Cardiac muscle cell (in vitro differentiated cells and primary cell): ENCODE measurements around the gene LYST. TPM values are rescaled to one million over a fixed set of nuclear protein-coding genes. Genes with fewer than 3 reads are reported as not detected.
A peak's percentile ranks its signal among the peaks of the same experiment; 100 is the strongest.
"Not testable (repeated sequence)": the region's sequence is repeated elsewhere in the genome, so short reads cannot be mapped to it uniquely, and the experiment has no call there.

Source experiments
- DNase-seq, 2 donors: peaks; one replicate each; pipeline versions ENCODE4 v3.0.0 to v3.0.0-alpha.2; 2010 to 2017; ENCODE audit warnings: low read depth in 1 of 2, low spot score in 1 of 2
- H3K27ac ChIP-seq: fragments of 200-600 bp; sonication (generic); 2 replicates; pipeline ENCODE4 v1.5.1; 2016
- H3K27me3 ChIP-seq: fragments of 200-600 bp; sonication (generic); 2 replicates; pipeline ENCODE4 v1.6.0; 2016; ENCODE audit warnings: control low read depth
- H3K36me3 ChIP-seq: fragments of 200-600 bp; sonication (generic); 2 replicates; pipeline ENCODE4 v1.5.1; 2016; ENCODE audit warnings: control low read depth
- H3K4me1 ChIP-seq: fragments of 200-600 bp; sonication (generic); 2 replicates; pipeline ENCODE4 v1.8.1; 2017; ENCODE audit warnings: low read depth, mild to moderate bottlenecking, mixed run types
- H3K4me3 ChIP-seq: fragments of 200-600 bp; sonication (generic); 2 replicates; pipeline ENCODE4 v1.5.1; 2016; ENCODE audit warnings: mild to moderate bottlenecking
- H3K9me3 ChIP-seq: fragments of 200-600 bp; sonication (generic); 2 replicates; pipeline ENCODE4 v1.5.1; 2017; ENCODE audit warnings: low read depth, mild to moderate bottlenecking, control low read depth
- polyA plus RNA-seq: library from polyadenylated mRNA; unstranded; fragments of >200 nt; fragmentation: Nextera tagmentation; extraction: Ambion mirVana; gene quantifications from 2 replicates; pipeline ENCODE4 v1.2.1, GENCODE V29; 2016
- total RNA-seq: library from RNA; depleted of rRNA; stranded (reverse); fragments of >200 nt; gene quantifications from 2 replicates; pipeline ENCODE4 v1.2.3, GENCODE V29; 2016
- TF ChIP-seq, protein P1 (sequence below): IDR thresholded peaks from 2 replicates; pipeline ENCODE4 v1.5.1; 2012; ENCODE audit warnings: low read depth, mild to moderate bottlenecking, low read length

LYST gene
- total and polyA plus RNA-seq, 2 experiments from 2014 or later: 4.5 to 5.2 TPM

DNA sequence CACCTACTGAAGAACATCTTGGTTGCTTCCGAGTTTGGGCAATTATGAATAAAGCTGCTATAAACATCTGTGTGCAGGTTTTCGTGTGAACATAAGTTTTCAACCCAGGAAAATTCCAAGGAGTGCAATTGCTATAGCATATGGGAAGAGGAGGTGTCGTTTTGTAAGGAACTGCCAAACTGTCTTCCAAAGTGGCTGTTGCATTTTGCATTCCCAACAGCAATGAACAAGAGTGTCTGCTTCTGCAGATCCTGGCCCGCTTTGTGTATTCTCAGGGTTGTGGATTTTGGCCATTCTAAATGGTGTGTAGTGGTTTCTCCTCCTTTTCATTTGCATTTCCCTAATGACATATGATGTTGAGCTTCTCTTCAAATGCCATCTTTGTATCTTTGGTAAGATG lies 240.9 kb downstream of the LYST start:
- Histone ChIP-seq H3K4me3 (no peak overlapping the region), H3K27ac (no peak overlapping the region), H3K27me3 (no peaks in the 10 kb centered on the region), H3K36me3 (no peaks in the 10 kb centered on the region), H3K9me3 (no peaks in the 10 kb centered on the region), H3K4me1 (peaks cover 5% of the 10 kb centered on the region)
- TF ChIP-seq, protein P1, sequence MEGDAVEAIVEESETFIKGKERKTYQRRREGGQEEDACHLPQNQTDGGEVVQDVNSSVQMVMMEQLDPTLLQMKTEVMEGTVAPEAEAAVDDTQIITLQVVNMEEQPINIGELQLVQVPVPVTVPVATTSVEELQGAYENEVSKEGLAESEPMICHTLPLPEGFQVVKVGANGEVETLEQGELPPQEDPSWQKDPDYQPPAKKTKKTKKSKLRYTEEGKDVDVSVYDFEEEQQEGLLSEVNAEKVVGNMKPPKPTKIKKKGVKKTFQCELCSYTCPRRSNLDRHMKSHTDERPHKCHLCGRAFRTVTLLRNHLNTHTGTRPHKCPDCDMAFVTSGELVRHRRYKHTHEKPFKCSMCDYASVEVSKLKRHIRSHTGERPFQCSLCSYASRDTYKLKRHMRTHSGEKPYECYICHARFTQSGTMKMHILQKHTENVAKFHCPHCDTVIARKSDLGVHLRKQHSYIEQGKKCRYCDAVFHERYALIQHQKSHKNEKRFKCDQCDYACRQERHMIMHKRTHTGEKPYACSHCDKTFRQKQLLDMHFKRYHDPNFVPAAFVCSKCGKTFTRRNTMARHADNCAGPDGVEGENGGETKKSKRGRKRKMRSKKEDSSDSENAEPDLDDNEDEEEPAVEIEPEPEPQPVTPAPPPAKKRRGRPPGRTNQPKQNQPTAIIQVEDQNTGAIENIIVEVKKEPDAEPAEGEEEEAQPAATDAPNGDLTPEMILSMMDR: no peak
- DNase-seq: no peak

DNA sequence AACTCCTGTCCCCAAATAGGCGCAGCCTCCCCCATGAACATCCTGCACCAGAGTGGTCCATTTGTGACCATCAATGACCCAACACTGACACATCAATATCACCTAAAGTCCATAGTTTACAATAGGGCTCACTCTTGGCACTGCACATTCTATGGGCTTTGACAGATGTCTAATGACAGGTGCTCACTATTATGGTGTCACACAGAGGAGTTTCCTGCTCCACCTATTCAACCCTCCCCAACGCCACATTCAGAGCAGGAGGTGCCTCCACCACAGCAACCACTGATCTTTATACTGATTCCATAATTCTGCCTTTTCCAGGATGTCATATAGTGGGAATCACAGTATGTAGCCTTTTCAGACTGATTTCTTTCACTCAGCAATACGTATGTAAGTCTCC lies 241.4 kb downstream of the LYST start:
- DNase-seq: no peak
- no peak overlapping the region for H3K4me3 ChIP-seq
- no peaks in the 10 kb centered on the region for H3K36me3 ChIP-seq
- H3K27me3 ChIP-seq: no peaks in the 10 kb centered on the region
- TF ChIP-seq, protein P1: no peak
- H3K27ac ChIP-seq: no peak overlapping the region
- H3K9me3 ChIP-seq: no peaks in the 10 kb centered on the region
- H3K4me1 ChIP-seq: peaks cover 3% of the 10 kb centered on the region

DNA sequence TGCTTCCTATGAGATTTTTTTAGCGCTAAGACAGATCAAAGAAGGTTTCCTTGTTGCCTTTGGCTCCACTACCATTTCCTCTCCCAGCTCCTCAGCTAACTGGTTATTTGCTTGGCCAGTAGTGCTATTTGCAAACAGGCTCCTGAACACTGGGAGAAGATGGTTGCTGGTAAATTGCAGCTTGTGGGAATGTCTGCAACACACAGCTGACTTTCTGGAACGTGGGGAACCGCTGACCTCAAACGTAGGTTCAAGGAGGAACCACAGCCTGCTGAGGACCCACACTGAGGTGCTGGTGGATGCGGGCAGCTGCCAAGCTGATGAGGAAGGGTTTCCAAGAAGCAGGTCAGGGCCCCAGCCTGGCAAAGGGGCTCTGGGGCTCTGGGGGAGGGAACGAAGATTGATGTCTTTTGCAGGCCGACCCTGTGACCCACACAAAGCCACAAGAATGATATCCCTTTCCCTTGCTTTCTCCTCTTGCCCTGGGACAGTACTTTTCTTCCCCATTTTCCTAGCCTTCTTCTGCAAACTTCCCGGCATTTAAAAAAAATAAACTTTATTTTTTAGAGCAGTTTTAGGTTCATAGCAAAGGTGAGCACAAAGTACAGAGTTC lies 241.9 kb downstream of the LYST start:
- peak in 1 of 2 donors; percentile 83 for DNase-seq
- H3K27ac ChIP-seq: no peak overlapping the region
- H3K4me1 ChIP-seq: no peaks in the 10 kb centered on the region
- H3K27me3 ChIP-seq: no peaks in the 10 kb centered on the region
- TF ChIP-seq, protein P1: no peak
- H3K36me3 ChIP-seq: no peaks in the 10 kb centered on the region
- no peaks in the 10 kb centered on the region for H3K9me3 ChIP-seq
- no peak overlapping the region for H3K4me3 ChIP-seq

DNA sequence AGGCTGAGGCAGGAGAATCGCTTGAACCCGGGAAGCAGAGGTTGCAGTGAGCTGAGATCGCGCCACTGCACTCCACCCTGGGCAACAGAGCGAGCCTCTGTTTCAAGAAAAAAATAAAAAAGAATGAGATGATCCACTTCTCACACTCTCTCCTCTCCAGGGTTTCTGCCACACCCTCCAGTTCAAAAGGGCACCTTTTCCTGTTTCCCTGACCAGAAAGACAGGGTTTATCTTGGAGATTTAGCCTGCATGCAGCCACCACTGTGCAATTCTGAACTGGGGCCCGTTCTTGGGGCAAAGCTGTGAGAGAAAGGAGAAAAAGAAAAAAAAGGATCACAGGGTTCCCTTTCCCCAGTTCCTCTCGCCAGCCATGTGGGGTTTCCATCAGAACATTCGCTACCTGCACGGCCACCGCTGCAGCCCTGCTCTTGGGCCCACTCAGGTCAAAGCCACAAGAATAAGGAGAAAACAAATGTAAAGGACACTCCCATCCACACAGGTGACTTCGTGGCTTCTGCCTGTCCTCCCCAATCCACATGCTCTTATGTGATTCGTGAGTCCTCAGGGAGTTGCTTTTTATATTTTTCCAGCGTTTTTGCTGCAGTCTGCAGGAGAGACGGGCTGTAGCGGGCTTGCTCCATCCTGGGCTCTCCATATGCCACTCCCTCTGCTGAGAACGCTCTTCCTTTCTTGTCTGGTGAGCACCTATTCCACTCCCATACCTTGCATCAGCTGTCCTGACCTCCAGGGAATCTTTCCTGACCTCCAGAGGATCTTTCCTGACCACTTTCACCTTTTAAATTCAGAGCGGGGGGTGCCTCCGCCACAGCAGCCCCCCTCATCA lies 243.5 kb downstream of the LYST start:
- H3K27ac ChIP-seq: no peak overlapping the region
- no peak overlapping the region for H3K4me3 ChIP-seq
- H3K27me3 ChIP-seq: no peaks in the 10 kb centered on the region
- DNase-seq: no peak
- TF ChIP-seq, protein P1: no peak
- H3K9me3 ChIP-seq: no peaks in the 10 kb centered on the region
- H3K36me3 ChIP-seq: no peaks in the 10 kb centered on the region
- H3K4me1 ChIP-seq: no peaks in the 10 kb centered on the region

DNA sequence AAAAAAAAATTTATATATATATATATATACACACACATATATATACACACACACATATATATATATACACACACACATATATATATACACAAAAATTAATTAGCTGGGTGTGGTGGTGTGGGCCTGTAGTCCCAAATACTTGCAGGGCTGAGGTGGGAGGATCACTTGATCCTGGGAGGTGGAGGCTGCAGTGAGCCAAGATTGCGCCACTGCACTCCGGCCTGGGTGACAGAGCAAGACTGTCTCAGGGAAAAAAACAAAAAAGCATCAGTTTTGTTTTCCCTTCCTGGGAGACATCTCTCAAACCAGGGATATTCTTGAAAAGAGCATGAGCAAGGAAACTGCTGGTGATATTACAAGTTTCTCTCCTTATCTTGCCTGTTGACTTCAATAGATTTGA lies 247.6 kb downstream of the LYST start:
- H3K27me3 ChIP-seq, H3K4me3 ChIP-seq, H3K27ac ChIP-seq, H3K9me3 ChIP-seq, H3K4me1 ChIP-seq, H3K36me3 ChIP-seq: not testable (repeated sequence)
- peak in 1 of 2 donors; percentile 11 for DNase-seq

DNA sequence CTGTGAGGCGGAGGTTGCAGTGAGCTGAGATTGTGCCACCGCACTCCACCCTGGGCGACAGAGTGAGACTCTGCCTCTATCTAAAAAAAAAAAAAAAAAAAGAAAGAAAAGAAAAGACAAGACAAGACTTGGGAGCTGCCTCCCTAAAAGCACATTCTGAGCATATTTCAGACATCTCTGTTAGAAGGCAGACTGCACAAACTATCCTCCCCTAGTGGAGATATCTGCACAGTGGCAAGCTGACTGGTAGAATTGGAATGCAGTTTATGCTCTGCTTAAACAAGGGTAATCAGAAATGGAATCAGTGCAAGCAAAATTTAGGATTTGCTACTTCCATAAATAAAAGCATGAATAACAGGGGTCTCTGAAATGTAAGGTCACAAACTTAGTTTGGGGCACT lies 248.9 kb downstream of the LYST start:
- Histone ChIP-seq H3K4me3 (no peak overlapping the region), H3K9me3 (no peaks in the 10 kb centered on the region), H3K27me3 (no peaks in the 10 kb centered on the region), H3K4me1 (no peaks in the 10 kb centered on the region), H3K36me3 (no peaks in the 10 kb centered on the region), H3K27ac (no peak overlapping the region)
- peak in 1 of 2 donors; percentile 65 for DNase-seq
- TF ChIP-seq, protein P1: peak; percentile 46
